Lung (tissue), 12 donors: ENCODE data around the gene MPZL2. TPM values are rescaled to one million over a fixed set of nuclear protein-coding genes. Genes with fewer than 3 reads are reported as not detected.

ENCODE experiments used
- ATAC-seq: fragments of 200-7000 bp; cut with Tn5 transposase; one replicate; pipeline ENCODE4 v1.9.1; 2020; ENCODE audit warnings: moderate number of reproducible peaks; ENCODE audit not compliant: insufficient read depth, low FRiP score
- DNase-seq, 3 donors: peaks; one replicate each; pipeline ENCODE4 v3.0.0-alpha.2; 2013 to 2017
- H3K27ac ChIP-seq, 2 donors: one replicate each; pipeline ENCODE4 v1.5.1; 2013; ENCODE audit warnings: mild to moderate bottlenecking in 2 of 2, moderate library complexity in 2 of 2, control low read depth in 1 of 2, inconsistent platforms in 1 of 2, low read depth in 1 of 2, low read length in 1 of 2
- H3K27me3 ChIP-seq, 3 donors: one replicate each; pipeline ENCODE4 v1.5.1; 2013; ENCODE audit warnings: low read length in 2 of 3; ENCODE audit not compliant: control insufficient read depth in 3 of 3, insufficient read depth in 3 of 3
- H3K36me3 ChIP-seq, 4 donors: one replicate each; pipeline ENCODE4 v1.5.1; 2013; ENCODE audit warnings: low read length in 4 of 4, mild to moderate bottlenecking in 1 of 4, moderate library complexity in 1 of 4; ENCODE audit not compliant: control insufficient read depth in 4 of 4, insufficient read depth in 4 of 4
- H3K4me1 ChIP-seq, 5 donors: one replicate each; pipeline ENCODE4 v1.5.1; 2013; ENCODE audit warnings: low read length in 5 of 5, mild to moderate bottlenecking in 2 of 5, moderate library complexity in 1 of 5; ENCODE audit not compliant: control insufficient read depth in 5 of 5, insufficient read depth in 5 of 5
- H3K4me3 ChIP-seq: one replicate; pipeline ENCODE4 v1.5.1; 2013; ENCODE audit warnings: mild to moderate bottlenecking, control low read depth, moderate library complexity
- H3K9ac ChIP-seq, 2 donors: one replicate each; pipeline ENCODE4 v1.5.1; 2013; ENCODE audit warnings: low read length in 2 of 2, control low read depth in 1 of 2; ENCODE audit not compliant: insufficient read depth in 1 of 2
- H3K9me3 ChIP-seq, 4 donors: one replicate each; pipeline ENCODE4 v1.5.1; 2013; ENCODE audit warnings: low read length in 3 of 4, mild to moderate bottlenecking in 1 of 4, moderate library complexity in 1 of 4; ENCODE audit not compliant: control insufficient read depth in 4 of 4, insufficient read depth in 3 of 4
- WGBS, 2 donors: extraction: QIAGEN DNeasy Blood & Tissue Kit; methylation state at CpG; one replicate each; pipeline ENCODE4 v1.1.7; 2013; 5-methylcytosine and 5-hydroxymethylcytosine counted together
- polyA plus RNA-seq, 2 donors: library from polyadenylated mRNA; stranded (reverse); fragments of 200-250 nt; gene quantifications; one replicate each; pipeline ENCODE4 v1.2.1, GENCODE V29; 2013
- total RNA-seq, 2 donors: library from RNA; depleted of rRNA in 1 of 2; stranded (reverse); fragments of >200 nt in 1 of 2; gene quantifications; one replicate each; pipeline ENCODE4 v1.2.1, GENCODE V29; 2014 to 2021
- TF ChIP-seq, protein P1 (sequence below): IDR thresholded peaks from 2 replicates; pipeline ENCODE4 v1.5.1; 2012; ENCODE audit warnings: mild to moderate bottlenecking; ENCODE audit errors: control extremely low read depth, extremely low read depth
- donor health status: control.
- donor health status: control.
- donor health status: Bipolar disorder and iron deficiency.
- donor health status: healthy.
- donor health status: DM: yes; HTN: yes; CAD: no.

Gene MPZL2
- total and polyA plus RNA-seq, 4 donors = 87.2 to 143 (median 118) TPM

DNA sequence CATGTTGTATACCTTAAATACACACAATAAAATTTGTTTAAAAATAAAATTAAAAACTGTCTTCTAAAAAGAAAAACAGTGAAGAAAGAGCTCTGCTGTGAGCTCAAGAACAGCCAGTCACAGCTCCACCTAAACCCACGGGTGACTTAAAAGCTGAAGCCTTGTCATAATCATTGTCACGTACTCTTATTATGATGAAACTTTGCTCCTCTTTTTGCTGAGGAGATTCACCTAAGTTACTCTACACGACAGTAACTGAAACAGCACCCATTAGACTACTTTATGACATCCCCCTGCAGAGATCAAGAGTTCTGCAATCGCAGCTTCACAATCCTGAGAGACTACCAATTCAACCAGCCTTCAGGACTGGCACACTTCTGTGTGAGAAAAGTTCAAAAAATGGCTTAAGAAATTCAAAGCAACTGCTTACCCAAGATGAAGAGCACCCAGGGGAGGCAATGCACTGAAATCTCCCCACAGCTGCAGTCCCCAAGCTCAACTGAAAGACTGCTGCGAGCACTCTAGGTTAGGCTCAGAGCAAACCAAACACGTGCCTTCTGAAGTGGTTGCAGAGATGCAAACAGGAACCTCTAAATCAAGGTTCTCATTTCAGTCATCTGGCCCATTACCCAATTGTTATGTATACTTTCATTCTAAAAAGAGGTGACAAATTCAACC is 39.4 kb downstream of the MPZL2 start, which contains the start of gene JAML:
Gene JAML (minus strand): TSS at position 501 of the 678 bp plus-strand sequence. CDS start 10,145 bp downstream, outside the sequence.
- Histone ChIP-seq H3K9ac (no peak within 1 kb of the TSS), H3K27ac (peak within 1 kb of the TSS in 1 of 2 donors; percentile 82), H3K4me3 (no peak within 1 kb of the TSS), H3K27me3 (peaks cover 0 to 13% (median 13%) of the 10 kb centered on the region in 3 donors), H3K9me3 (no peaks in the 10 kb centered on the region), H3K36me3 (peaks cover 0 to 4% (median 0%) of the 10 kb centered on the region in 4 donors), H3K4me1 (no peaks in the 10 kb centered on the region)
- DNase-seq (no peak), ATAC-seq (peak; percentile 43)
- 33 to 45% methylated on average over 6 of the region's 6 CpGs for WGBS, 2 donors
- TF ChIP-seq, protein P1, sequence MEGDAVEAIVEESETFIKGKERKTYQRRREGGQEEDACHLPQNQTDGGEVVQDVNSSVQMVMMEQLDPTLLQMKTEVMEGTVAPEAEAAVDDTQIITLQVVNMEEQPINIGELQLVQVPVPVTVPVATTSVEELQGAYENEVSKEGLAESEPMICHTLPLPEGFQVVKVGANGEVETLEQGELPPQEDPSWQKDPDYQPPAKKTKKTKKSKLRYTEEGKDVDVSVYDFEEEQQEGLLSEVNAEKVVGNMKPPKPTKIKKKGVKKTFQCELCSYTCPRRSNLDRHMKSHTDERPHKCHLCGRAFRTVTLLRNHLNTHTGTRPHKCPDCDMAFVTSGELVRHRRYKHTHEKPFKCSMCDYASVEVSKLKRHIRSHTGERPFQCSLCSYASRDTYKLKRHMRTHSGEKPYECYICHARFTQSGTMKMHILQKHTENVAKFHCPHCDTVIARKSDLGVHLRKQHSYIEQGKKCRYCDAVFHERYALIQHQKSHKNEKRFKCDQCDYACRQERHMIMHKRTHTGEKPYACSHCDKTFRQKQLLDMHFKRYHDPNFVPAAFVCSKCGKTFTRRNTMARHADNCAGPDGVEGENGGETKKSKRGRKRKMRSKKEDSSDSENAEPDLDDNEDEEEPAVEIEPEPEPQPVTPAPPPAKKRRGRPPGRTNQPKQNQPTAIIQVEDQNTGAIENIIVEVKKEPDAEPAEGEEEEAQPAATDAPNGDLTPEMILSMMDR = no peak

DNA sequence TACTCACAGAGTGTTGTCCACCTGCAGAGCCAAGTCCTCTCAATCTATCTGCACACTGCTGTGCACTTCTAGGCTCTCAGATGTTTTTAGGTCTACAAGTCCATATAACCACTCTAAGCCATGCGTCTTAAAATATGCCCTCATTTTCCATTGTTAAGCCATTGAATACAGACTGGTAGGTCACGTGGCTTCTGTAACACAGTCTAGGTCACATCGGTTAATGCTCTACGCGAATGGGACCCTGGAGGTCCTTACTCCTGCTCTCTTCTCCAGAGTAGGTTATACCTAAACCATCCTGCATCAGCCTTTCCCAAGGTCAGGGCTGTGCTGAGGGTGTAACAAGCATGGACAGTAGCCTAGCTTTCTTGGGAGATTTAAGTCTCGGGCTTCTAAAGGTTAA is 40.1 kb downstream of the MPZL2 start:
- Histone ChIP-seq H3K9ac (no peak overlapping the region), H3K27ac (peak overlapping the region in 1 of 2 donors; percentile 82), H3K4me1 (no peaks in the 10 kb centered on the region), H3K27me3 (peaks cover 0 to 15% (median 13%) of the 10 kb centered on the region in 3 donors), H3K36me3 (peaks cover 0 to 4% (median 0%) of the 10 kb centered on the region in 4 donors), H3K9me3 (no peaks in the 10 kb centered on the region), H3K4me3 (no peak overlapping the region)
- TF ChIP-seq, protein P1 = no peak
- ATAC-seq = no peak
- DNase-seq = no peak
- WGBS, 2 donors = 62 to 64% methylated on average over 6 of the region's 6 CpGs

DNA sequence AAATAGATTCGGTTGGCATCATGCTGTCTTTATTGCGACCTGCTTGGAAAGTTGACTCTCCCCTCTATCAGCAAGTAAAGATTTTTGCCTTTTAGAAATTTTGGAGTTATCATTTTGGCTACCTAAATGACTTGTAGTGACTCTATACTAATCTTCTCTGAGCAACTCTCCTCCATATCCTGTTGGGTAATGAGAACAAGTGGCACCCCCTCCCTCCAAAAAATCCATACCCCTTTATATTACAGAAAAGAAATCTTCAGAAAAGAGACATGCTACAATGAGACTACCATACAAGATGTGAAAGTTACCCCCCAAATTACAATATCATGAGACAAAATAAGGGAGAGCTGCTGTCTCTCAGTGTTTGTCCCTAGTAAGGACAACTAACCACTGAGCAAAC is 40.5 kb downstream of the MPZL2 start:
- peak overlapping the region in 1 of 2 donors; percentile 82 for H3K27ac ChIP-seq
- TF ChIP-seq, protein P1 = no peak
- no peaks in the 10 kb centered on the region for H3K9me3 ChIP-seq
- no peak overlapping the region for H3K4me3 ChIP-seq
- no peaks in the 10 kb centered on the region for H3K4me1 ChIP-seq
- ATAC-seq (no peak), DNase-seq (no peak)
- peaks cover 0 to 15% (median 13%) of the 10 kb centered on the region in 3 donors for H3K27me3 ChIP-seq
- peaks cover 0 to 4% (median 0%) of the 10 kb centered on the region in 4 donors for H3K36me3 ChIP-seq
- H3K9ac ChIP-seq = no peak overlapping the region
- 59% methylated on average over 2 of the region's 2 CpGs for WGBS, 2 donors
